ENCODE data around the gene ARL14.
A peak's percentile ranks its signal among the peaks of the same experiment; 100 is the strongest.

Gene ARL14

GRCh38 chr3:160697637-160698380, 20.8 kb downstream of the ARL14 start:
- Histone ChIP-seq H3K14ac (ENCODE audit: low read length) (no peak overlapping the region), H3K36me3 (ENCODE audit: control insufficient read depth in 1 of 2, insufficient read depth in 2 of 2, low read length in 2 of 2) (no peaks in the 10 kb centered on the region), H3K27ac (ENCODE audit: low read depth, low read length) (no peak overlapping the region), H4K12ac (ENCODE audit: low read depth, low read length) (no peak overlapping the region), H3K23ac (ENCODE audit: low read length) (no peak overlapping the region), H3K79me1 (ENCODE audit: low read length) (no peaks in the 10 kb centered on the region), H3K79me2 (ENCODE audit: control insufficient read depth, insufficient read depth, low read length, poor library complexity) (no peaks in the 10 kb centered on the region), H3K18ac (ENCODE audit: low read length) (no peak overlapping the region), H2BK120ac (ENCODE audit: insufficient read depth, low read length, poor library complexity) (no peak overlapping the region), H4K91ac (ENCODE audit: low read depth, low read length) (no peak overlapping the region), H3K4me3 (ENCODE audit: low read depth, low read length) (no peak overlapping the region), H3K27me3 (ENCODE audit: insufficient read depth, low read length) (no peaks in the 10 kb centered on the region), H4K8ac (ENCODE audit: low read depth, low read length) (no peak overlapping the region), H3K4ac (ENCODE audit: low read depth, low read length) (no peak overlapping the region), H3K9ac (ENCODE audit: low read length) (no peak overlapping the region), H2AK5ac (ENCODE audit: low read length) (no peak overlapping the region), H2AFZ (ENCODE audit: insufficient read depth, low read length, poor library complexity) (no peak overlapping the region), H3K4me2 (ENCODE audit: low read length) (no peak overlapping the region), H2BK5ac (ENCODE audit: low read depth, low read length, poor library complexity) (no peak overlapping the region), H2BK12ac (ENCODE audit: low read length) (no peak overlapping the region), H3K9me3 (ENCODE audit: insufficient read depth, low read depth, low read length) (no peaks in the 10 kb centered on the region), H3K4me1 (ENCODE audit: control insufficient read depth in 1 of 2, insufficient read depth in 2 of 2, low read length in 2 of 2) (no peaks in the 10 kb centered on the region)
- WGBS (ENCODE audit: extremely low coverage, insufficient coverage, insufficient read length) = no CpG with 5 or more reads among the region's 1 CpG
- peak in 1 of 2 donors; percentile 24 for DNase-seq

- H2BK5ac ChIP-seq (ENCODE audit: low read depth, low read length, poor library complexity) = no peak overlapping the region
- no peaks in the 10 kb centered on the region for H3K79me2 ChIP-seq (ENCODE audit: control insufficient read depth, insufficient read depth, low read length, poor library complexity)
- no peak overlapping the region for H2BK120ac ChIP-seq (ENCODE audit: insufficient read depth, low read length, poor library complexity)
- no peak overlapping the region for H3K23ac ChIP-seq (ENCODE audit: low read length)
- H4K91ac ChIP-seq (ENCODE audit: low read depth, low read length) = no peak overlapping the region
- no peak overlapping the region for H3K27ac ChIP-seq (ENCODE audit: low read depth, low read length)
- no peak for DNase-seq
- H3K9ac ChIP-seq (ENCODE audit: low read length) = no peak overlapping the region
- H3K4ac ChIP-seq (ENCODE audit: low read depth, low read length) = no peak overlapping the region
- no peak overlapping the region for H2AFZ ChIP-seq (ENCODE audit: insufficient read depth, low read length, poor library complexity)
- H4K8ac ChIP-seq (ENCODE audit: low read depth, low read length) = no peak overlapping the region
- no peaks in the 10 kb centered on the region for H3K4me1 ChIP-seq (ENCODE audit: control insufficient read depth in 1 of 2, insufficient read depth in 2 of 2, low read length in 2 of 2)
- no peak overlapping the region for H3K4me2 ChIP-seq (ENCODE audit: low read length)
- no peak overlapping the region for H3K18ac ChIP-seq (ENCODE audit: low read length)
- H4K12ac ChIP-seq (ENCODE audit: low read depth, low read length) = no peak overlapping the region
- no peaks in the 10 kb centered on the region for H3K36me3 ChIP-seq (ENCODE audit: control insufficient read depth in 1 of 2, insufficient read depth in 2 of 2, low read length in 2 of 2)
- H3K9me3 ChIP-seq (ENCODE audit: insufficient read depth, low read depth, low read length) = no peaks in the 10 kb centered on the region
- no peak overlapping the region for H2AK5ac ChIP-seq (ENCODE audit: low read length)
- no peak overlapping the region for H3K14ac ChIP-seq (ENCODE audit: low read length)
- H3K79me1 ChIP-seq (ENCODE audit: low read length) = no peaks in the 10 kb centered on the region
- no peaks in the 10 kb centered on the region for H3K27me3 ChIP-seq (ENCODE audit: insufficient read depth, low read length)
- no peak overlapping the region for H2BK12ac ChIP-seq (ENCODE audit: low read length)
- WGBS (ENCODE audit: extremely low coverage, insufficient coverage, insufficient read length) = no CpG with 5 or more reads among the region's 1 CpG
- H3K4me3 ChIP-seq (ENCODE audit: low read depth, low read length) = no peak overlapping the region
These were observed 21.7 kb downstream of the ARL14 start for GRCh38 chr3:160698599-160699195.

GRCh38 chr3:160701490-160701889, 24.5 kb downstream of the ARL14 start:
- Histone ChIP-seq H3K36me3 (ENCODE audit: control insufficient read depth in 1 of 2, insufficient read depth in 2 of 2, low read length in 2 of 2) (no peaks in the 10 kb centered on the region), H2BK120ac (ENCODE audit: insufficient read depth, low read length, poor library complexity) (no peak overlapping the region), H3K9ac (ENCODE audit: low read length) (no peak overlapping the region), H2BK5ac (ENCODE audit: low read depth, low read length, poor library complexity) (no peak overlapping the region), H3K4me2 (ENCODE audit: low read length) (no peak overlapping the region), H4K91ac (ENCODE audit: low read depth, low read length) (no peak overlapping the region), H2AK5ac (ENCODE audit: low read length) (no peak overlapping the region), H3K27me3 (ENCODE audit: insufficient read depth, low read length) (no peaks in the 10 kb centered on the region), H3K4me3 (ENCODE audit: low read depth, low read length) (no peak overlapping the region), H3K79me2 (ENCODE audit: control insufficient read depth, insufficient read depth, low read length, poor library complexity) (no peaks in the 10 kb centered on the region), H3K79me1 (ENCODE audit: low read length) (no peaks in the 10 kb centered on the region), H3K4ac (ENCODE audit: low read depth, low read length) (no peak overlapping the region), H3K23ac (ENCODE audit: low read length) (no peak overlapping the region), H2AFZ (ENCODE audit: insufficient read depth, low read length, poor library complexity) (no peak overlapping the region), H2BK12ac (ENCODE audit: low read length) (no peak overlapping the region), H3K27ac (ENCODE audit: low read depth, low read length) (no peak overlapping the region), H3K9me3 (ENCODE audit: insufficient read depth, low read depth, low read length) (no peaks in the 10 kb centered on the region), H4K8ac (ENCODE audit: low read depth, low read length) (no peak overlapping the region), H3K18ac (ENCODE audit: low read length) (no peak overlapping the region), H3K14ac (ENCODE audit: low read length) (no peak overlapping the region), H4K12ac (ENCODE audit: low read depth, low read length) (no peak overlapping the region), H3K4me1 (ENCODE audit: control insufficient read depth in 1 of 2, insufficient read depth in 2 of 2, low read length in 2 of 2) (no peaks in the 10 kb centered on the region)
- no CpG with 5 or more reads among the region's 1 CpG for whole genome bisulfite sequencing (ENCODE audit: extremely low coverage, insufficient coverage, insufficient read length)
- DNase-seq = no peak

- H3K18ac ChIP-seq (ENCODE audit: low read length) = no peak overlapping the region
- no peaks in the 10 kb centered on the region for H3K36me3 ChIP-seq (ENCODE audit: control insufficient read depth in 1 of 2, insufficient read depth in 2 of 2, low read length in 2 of 2)
- no peak overlapping the region for H4K8ac ChIP-seq (ENCODE audit: low read depth, low read length)
- H2BK120ac ChIP-seq (ENCODE audit: insufficient read depth, low read length, poor library complexity) = no peak overlapping the region
- no peak overlapping the region for H4K12ac ChIP-seq (ENCODE audit: low read depth, low read length)
- H2AK5ac ChIP-seq (ENCODE audit: low read length) = no peak overlapping the region
- no peak overlapping the region for H3K27ac ChIP-seq (ENCODE audit: low read depth, low read length)
- no peak overlapping the region for H3K9ac ChIP-seq (ENCODE audit: low read length)
- H3K27me3 ChIP-seq (ENCODE audit: insufficient read depth, low read length) = no peaks in the 10 kb centered on the region
- no peak overlapping the region for H3K4me2 ChIP-seq (ENCODE audit: low read length)
- DNase-seq = no peak
- H3K14ac ChIP-seq (ENCODE audit: low read length) = no peak overlapping the region
- no peak overlapping the region for H3K4ac ChIP-seq (ENCODE audit: low read depth, low read length)
- no peak overlapping the region for H2BK5ac ChIP-seq (ENCODE audit: low read depth, low read length, poor library complexity)
- H4K91ac ChIP-seq (ENCODE audit: low read depth, low read length) = no peak overlapping the region
- WGBS (ENCODE audit: extremely low coverage, insufficient coverage, insufficient read length) = no CpG with 5 or more reads among the region's 1 CpG
- no peaks in the 10 kb centered on the region for H3K79me2 ChIP-seq (ENCODE audit: control insufficient read depth, insufficient read depth, low read length, poor library complexity)
- no peak overlapping the region for H3K23ac ChIP-seq (ENCODE audit: low read length)
- H3K79me1 ChIP-seq (ENCODE audit: low read length) = no peaks in the 10 kb centered on the region
- H3K4me1 ChIP-seq (ENCODE audit: control insufficient read depth in 1 of 2, insufficient read depth in 2 of 2, low read length in 2 of 2) = no peaks in the 10 kb centered on the region
- no peak overlapping the region for H2AFZ ChIP-seq (ENCODE audit: insufficient read depth, low read length, poor library complexity)
- no peak overlapping the region for H2BK12ac ChIP-seq (ENCODE audit: low read length)
- H3K9me3 ChIP-seq (ENCODE audit: insufficient read depth, low read depth, low read length) = no peaks in the 10 kb centered on the region
- H3K4me3 ChIP-seq (ENCODE audit: low read depth, low read length) = no peak overlapping the region
These were observed 25.3 kb downstream of the ARL14 start for GRCh38 chr3:160702290-160702689.
